HG03159 (cell line): ENCODE data around the gene TRIOBP.
"Not testable (repeated sequence)": the region's sequence is repeated elsewhere in the genome, so short reads cannot be mapped to it uniquely, and the experiment has no call there.

Experiments
- ATAC-seq: cut with Tn5 transposase; IDR thresholded peaks from one replicate; pipeline ENCODE4 v1.9.1; 2021; ENCODE audit warnings: mild to moderate bottlenecking, moderate library complexity; ENCODE audit not compliant: unreplicated experiment

TRIOBP gene

DNA sequence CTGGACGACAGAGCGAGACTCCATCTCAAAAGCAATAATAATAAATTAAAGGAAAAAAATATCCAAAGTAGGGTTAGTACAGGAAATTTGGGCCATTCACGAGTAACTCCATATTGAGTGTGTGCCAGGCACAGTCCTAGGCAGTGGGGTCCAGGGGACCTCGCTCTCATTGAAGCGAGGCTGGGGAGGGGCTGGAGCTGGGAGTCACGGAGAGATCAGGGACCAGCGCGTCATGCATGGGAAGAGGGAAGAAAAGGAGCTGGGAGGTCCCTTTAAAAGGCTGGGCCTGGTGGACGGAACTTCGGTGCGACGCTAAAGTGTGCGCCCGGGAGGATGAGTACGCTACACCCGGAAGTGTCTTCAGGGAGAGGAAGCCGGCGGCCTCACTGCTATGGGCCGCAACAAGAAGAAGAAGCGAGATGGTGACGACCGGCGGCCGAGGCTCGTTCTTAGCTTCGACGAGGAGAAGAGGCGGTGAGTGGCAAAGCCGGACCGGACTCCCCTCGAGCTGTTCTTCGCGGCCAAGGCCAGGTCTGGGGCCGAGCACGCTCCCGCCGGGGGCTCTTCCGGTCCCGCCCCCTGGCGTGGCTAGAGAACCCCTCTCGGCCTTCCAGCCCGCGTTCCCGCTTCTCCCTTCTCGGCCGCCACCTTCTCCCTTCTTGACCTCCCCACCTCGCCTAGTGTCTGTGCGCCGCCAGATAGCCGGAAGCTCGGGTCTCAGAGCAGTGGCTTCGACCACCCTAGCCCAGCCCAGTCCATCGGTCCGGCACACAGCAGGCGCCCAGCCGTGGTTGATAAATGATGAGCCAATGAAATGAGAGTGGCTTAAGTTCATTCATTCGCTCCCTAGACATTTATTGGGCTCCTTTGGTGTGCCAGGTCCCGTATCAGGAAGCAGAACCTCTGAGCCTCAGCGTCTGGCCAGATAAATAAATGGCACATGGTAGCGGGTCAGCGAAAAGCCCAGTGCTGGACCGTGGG, 10.6 kb upstream of the TRIOBP start, which contains the start of gene NOL12:
Gene NOL12, plus strand, starts transcription at position 342 of the 981 bp plus-strand sequence. Its CDS starts 50 bp downstream, at position 392.
- ATAC-seq: peak; percentile 82

GRCh38 chr22:37690407-37690806, 6.4 kb upstream of the TRIOBP start:
- no peak for ATAC-seq

GRCh38 chr22:37690901-37691504, 5.8 kb upstream of the TRIOBP start:
- no peak for ATAC-seq

DNA sequence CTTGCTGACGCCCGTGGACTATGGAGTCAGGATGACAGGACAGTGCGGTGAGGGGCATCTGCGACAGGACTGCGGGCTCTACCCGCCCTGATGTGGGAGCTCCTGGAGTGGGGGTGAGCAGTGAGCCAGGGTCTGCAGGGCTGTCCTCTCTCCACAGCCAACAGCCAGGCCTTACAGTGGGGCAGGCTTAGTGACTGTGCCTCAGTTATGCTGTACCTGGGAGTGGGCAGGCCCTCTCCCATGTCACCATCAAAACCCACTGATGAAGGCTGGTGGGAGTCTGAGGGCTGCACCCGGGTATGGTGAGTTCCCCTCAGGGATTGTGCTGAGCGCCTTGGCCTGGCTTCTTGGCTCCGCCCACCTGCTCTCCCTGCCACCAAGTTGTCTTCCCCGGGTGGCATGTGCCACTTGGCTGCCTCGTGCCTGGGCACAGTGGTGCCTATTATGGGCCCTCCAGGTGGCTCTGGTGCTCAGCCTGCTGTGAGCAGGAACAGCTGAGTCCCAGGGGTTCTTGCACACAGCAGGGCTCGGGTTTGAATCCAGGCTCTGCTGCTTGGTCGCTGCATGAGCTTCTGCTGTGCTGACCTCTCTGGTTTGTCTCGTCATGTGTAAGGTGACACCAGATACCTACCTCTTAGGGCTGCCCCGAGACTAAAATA, 4.1 kb upstream of the TRIOBP start:
- no peak for ATAC-seq

DNA sequence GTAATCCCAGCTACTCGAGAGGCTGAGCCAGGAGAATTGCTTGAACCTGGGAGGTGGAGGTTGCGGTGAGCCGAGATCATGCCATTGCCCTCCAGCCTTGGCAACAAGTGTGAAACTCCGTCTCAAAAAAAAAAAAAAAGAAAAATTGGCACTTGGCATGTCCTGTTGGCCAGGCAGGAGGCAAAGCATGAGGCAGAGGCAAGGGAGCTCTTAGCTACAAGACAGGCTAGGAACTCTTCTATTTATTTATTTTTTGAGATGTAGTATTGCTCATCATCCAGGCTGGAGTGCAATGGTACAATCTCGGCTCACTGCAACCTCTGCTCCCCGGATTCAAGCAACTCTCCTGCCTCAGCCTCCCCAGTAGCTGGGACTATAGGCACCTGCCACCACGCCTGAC, 2.7 kb upstream of the TRIOBP start:
- ATAC-seq: not testable (repeated sequence)

DNA sequence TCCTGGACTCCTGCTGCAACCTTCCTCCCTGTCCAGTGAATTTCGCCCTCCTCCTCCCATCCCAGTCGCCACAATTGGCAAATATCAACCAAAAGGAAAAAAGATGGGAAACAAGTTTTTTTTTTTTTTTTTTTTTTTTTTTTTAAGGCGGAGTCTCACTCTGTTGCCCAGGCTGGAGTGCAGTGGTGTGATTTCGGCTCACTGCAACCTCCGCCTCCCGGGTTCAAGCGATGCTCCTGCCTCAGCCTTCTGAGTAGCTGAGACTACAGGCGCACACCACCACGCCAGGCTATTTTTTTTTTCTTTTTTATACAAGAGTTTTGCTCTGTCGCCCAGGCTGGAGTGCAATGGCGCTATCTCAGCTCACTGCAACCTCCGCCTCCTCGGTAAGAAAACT, 590 bp upstream of the TRIOBP start:
- not testable (repeated sequence) for ATAC-seq

- no peak for ATAC-seq
Measured at GRCh38 chr22:37697538-37697835, 639 bp downstream of the TRIOBP start.

DNA sequence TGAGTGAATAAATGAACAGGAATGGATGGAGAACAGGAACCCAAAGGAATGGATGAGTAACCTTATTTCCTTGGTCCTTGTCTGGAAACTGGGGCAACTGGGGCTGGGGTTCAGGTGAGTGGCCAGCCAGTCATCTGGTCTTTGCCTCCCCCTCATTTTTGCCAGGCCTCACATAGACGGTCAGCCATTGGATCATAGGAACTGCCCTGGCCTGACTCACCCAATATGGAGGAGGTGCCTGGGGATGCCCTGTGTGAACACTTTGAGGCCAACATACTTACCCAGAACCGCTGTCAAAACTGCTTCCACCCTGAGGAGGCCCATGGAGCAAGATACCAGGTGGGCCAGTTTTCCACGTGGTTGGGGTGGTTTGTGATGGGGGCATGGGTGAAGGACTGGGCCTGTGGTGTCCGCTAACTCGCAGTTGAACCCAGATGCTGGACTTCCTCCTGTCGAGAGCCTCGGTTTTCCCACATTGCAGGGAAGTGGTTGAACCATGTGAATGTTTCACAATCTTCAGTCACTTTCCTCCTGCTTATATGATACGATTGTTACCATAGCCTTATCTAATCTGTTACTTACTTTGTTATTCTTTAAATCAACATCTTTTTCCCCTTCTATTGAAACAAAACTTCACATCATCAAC, 4.4 kb downstream of the TRIOBP start:
- no peak for ATAC-seq

GRCh38 chr22:37703906-37704305, 7.1 kb downstream of the TRIOBP start:
- ATAC-seq: no peak

- ATAC-seq: no peak
Measured at GRCh38 chr22:37704645-37705044, 7.8 kb downstream of the TRIOBP start.

DNA sequence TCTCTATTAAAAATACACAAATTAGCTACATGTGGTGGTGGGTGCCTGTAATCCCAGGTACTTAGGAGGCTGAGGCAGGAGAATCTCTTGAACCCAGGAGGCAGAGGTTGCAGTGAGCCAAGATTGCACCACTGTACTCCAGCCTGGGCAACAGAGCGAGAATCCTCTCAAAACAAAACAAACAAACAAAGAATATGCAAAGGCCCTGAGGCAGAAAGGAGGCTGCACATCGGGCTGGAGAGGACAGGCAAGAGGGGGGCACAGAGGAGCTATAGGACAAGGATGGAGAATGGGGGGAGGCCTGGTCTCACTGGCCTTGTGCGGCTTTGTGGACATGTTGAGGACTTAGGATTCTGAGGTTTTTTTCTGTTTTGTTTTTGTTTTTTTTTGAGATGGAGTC, 8.4 kb downstream of the TRIOBP start:
- no peak for ATAC-seq

DNA sequence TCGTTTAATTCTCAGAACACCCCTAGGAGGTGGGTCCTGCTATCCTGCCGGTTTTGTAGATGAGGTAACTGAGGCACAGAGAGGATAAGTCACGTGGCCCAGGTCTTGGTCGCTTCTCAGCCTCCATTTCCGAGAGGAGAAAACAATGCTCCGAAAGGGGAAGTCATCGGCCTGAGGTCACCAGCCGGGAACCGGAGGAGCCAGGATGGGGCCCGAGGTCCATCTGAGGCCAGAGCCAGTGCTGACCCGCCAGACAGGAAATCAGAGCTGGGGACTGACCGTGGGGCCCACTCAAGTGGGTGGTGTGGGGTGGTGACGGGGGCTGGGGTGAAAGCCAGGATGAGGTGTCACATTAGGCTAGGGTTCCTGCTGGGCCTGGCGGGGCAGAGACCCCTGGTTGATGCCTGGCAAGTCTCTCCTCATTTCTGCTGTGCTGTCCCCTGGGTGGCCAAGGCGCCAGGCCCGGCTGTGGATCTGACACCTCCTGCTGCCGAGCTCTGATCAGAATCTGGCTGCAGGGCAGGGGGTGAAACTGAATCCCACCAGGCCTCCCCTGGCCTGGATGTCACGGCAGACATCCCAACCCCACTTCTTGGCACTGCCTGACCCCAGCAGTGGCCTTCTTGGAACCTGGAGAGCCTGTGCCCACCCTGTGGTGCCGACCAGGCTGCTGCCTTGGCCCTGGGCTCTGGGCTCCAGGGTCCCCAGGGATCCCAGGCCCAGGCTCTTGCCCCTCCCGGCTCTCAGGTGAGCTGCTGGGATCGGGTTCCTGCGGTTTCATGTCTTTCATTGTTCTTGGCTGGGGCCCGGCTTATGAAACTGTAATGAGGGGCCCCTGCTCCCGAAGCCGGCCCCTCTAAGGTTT, 12.0 kb downstream of the TRIOBP start:
- ATAC-seq: no peak

GRCh38 chr22:37709445-37709765, 12.6 kb downstream of the TRIOBP start:
- ATAC-seq: no peak

GRCh38 chr22:37710675-37711074, 13.8 kb downstream of the TRIOBP start:
- no peak for ATAC-seq

DNA sequence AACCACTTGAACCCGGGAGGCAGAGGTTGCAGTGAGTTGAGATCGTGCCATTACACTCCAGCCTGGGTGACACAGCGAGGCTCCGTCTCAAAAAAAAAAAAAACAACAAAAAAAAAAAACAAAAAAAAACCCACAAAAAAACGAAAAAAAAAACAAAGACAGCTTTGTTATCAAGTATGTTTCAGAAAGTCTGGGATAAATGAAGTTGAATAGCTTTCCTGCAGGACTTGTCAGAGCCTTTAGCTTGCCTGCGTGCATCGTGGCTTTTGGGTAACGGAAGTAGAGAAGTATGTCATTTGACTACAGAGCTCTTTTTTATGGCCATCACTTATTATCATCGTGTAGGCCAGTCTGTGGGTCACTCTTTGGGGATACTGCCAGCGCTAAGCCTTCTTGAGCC, 14.6 kb downstream of the TRIOBP start:
- ATAC-seq: no peak

DNA sequence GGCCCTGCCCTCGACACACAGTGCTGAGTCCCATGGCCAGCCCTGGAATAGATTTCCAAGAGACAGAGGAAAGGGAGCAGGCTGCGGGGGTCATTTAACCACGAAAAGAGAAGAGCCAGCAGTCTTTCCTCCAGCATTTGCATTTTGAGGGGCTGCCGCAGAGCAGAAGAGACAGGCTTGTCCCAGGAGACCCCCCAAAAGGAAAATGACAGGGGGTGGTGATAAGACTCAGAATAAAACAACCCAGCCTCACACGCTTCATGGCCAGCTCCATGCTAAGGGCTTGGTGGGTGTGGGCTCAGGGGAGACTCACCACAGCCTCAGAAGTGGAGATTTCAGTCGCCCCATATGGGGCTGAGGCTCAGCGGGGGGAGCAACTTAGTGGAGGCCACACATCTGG, 16.9 kb downstream of the TRIOBP start:
- ATAC-seq: no peak

- no peak for ATAC-seq
Measured at GRCh38 chr22:37714634-37715033, 17.8 kb downstream of the TRIOBP start.

DNA sequence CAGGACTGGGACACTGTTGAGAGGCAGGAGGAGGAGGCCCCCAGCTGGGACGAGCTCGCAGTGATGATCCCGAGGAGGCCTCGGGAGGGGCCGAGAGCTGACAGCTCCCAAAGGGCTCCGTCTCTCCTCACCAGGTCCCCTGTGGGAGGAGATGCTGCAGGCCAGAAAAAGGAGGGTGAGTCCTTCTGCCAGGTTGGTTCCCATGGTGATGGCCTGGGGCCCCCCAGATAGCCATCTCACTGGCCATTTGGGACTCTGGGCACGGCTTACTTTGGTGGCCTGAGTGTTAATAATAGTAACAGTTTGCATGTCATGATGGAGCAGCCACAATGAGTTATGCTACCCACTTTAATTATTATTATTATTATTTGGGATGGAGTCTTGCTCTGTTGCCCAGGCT, 18.9 kb downstream of the TRIOBP start:
- ATAC-seq: no peak

- no peak for ATAC-seq
Measured at GRCh38 chr22:37716708-37717107, 19.9 kb downstream of the TRIOBP start.

GRCh38 chr22:37717235-37717634, 20.4 kb downstream of the TRIOBP start:
- ATAC-seq: not testable (repeated sequence)
